ENCODE measurements around the gene C6orf120.
"Not testable (repeated sequence)": the region's sequence is repeated elsewhere in the genome, so short reads cannot be mapped to it uniquely, and the experiment has no call there.

The C6orf120 gene

DNA sequence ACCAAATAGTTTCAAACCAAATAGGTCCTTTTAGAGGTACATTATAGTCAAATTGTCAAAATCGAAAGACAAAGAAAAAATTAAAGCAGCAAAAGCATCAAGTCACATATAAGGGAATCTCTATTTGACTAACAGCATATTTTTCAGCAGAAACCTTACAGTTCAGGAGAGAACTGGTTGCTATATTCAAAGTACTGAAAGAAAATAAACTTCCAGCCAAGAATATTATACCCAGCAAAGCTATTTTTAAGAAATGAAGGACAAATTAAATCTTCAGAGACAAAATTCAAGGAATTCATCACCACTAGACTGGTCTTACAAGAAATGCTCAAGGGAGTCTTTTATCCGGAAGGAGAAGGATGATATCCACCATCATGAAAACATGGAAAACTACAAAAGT lies 16.1 kb upstream of the C6orf120 start:
- DNase-seq: no peak

GRCh38 chr6:169689287-169689686 lies 12.6 kb upstream of the C6orf120 start:
- DNase-seq: no peak

- no peak for DNase-seq
These were observed 10.7 kb upstream of the C6orf120 start for GRCh38 chr6:169691260-169691659.

- DNase-seq: no peak
These were observed 9.4 kb upstream of the C6orf120 start for GRCh38 chr6:169692516-169692915.

DNA sequence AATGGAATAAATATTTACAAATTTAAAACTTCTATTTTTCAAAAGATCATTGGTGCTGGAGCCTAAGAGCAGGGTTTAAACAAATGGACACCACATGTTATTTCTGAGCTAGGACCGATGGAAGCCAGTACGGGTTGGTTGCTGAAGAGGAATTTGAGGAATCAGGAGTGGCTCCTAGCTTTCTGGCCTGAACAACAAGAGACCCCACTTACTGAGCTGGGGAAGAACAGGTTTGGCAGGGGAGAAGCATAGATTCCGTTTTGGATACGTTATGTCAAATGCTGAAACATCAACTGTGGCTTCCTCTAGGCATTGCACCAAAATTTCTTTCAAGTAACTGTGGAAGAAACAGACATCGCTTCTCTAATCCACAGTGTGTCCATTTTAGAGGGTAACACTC lies 6.8 kb upstream of the C6orf120 start:
- no peak for DNase-seq

- not testable (repeated sequence) for DNase-seq
These were observed 4.8 kb upstream of the C6orf120 start for GRCh38 chr6:169697115-169697514.

DNA sequence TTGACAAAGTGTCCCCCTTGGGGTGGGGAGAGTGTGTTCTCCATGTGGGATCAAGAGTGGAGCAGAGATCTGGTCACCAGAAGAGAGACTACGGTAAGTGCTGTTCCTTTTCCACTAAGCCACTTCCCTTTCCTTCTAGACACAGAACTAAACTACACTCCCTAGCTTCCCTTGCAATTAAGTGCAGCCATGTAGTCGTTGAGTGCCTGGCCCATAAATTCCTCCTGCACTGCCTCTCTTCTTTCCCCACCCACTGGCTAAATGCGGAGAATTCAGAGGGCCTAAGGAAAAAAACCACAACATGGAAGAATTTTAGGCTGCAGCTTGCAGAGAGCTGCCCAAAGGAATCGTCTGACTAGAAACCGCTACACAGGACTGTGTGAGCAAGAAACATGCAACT lies 1.6 kb upstream of the C6orf120 start:
- DNase-seq: peak in 2 of 3 donors; percentile 28 to 34

- DNase-seq: peak in 2 of 3 donors; percentile 19 to 20
These were observed 494 bp upstream of the C6orf120 start for GRCh38 chr6:169701311-169701953.

DNA sequence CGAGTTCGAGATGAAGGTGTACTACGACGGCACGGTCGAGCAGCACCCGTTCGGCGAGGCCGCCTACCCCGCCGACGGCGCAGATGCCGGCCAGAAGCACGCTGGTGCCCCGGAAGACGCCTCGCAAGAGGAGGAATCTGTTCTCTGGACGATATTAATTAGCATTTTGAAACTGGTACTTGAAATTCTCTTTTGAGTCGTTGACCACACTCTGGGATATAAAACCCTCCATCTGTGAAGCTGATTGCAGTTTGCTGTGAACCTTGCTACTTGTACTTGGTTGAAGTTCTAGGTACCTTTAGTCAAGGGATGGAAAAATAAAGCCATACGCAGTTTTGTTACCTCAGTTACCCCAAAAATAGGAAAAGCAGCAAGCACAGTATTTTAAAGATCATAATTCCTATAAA lies 917 bp downstream of the C6orf120 start:
- DNase-seq: peak in 2 of 3 donors; percentile 22 to 34

GRCh38 chr6:169707772-169708171 lies 5.8 kb downstream of the C6orf120 start:
- no peak for DNase-seq

- no peak for DNase-seq
These were observed 7.4 kb downstream of the C6orf120 start for GRCh38 chr6:169709293-169709692.

DNA sequence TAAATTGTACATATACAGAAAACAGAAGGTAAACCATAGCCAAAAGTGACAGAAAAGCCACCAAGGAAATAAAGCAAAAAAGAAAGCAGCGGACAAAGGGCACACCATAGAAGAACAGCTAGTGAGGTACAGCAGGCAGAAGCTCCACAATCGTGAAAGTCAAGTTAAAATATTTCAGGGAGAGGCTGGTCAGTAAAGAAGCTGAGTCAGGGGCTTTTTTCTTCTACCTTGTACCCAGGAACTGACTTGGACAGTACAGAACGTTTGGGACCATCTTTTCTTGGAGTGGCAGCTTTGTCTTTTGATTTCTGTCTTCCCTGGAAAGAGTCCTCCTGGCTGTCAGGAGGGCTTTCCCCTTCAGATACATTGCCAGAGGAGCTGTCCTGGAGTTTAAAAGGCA lies 8.1 kb downstream of the C6orf120 start:
- DNase-seq: no peak

GRCh38 chr6:169714178-169714577 lies 12.3 kb downstream of the C6orf120 start:
- DNase-seq: no peak

DNA sequence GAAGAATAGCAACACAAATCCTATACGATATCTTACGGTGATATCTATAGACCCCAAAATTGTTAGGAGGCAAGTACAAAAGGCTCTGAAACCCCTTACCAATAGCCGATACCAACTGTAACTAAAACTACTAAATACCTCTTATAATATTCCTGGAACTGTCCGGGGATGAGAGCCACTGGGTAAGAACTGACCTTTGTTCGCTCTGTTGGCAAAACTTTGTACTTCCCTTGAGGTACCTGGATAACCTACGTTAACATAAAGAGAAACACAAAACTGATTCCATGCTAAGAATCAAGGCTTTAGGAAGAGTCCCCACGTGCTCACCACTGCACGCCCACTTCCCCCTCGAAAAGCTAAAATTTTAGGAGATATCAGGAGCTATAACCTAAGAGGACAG lies 12.7 kb downstream of the C6orf120 start:
- no peak for DNase-seq

DNA sequence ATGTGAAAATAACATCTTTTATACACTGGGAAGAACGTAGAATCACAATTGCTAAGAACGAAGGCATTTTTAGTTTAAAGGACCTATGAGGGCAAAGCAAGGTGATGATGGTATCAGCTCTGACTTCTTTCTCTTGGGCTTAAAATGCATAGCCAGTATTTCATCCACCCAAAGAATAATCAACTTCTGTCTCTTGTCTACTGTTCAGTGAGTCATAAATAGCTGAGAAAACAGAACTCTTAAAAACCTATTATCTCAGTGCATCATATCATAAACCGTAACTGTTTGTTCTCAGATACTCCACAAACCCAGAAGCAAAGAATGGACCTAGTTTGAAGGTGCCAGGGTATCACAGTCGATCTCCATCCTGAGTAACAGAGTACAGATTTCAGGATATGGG lies 17.2 kb downstream of the C6orf120 start:
- DNase-seq: no peak

DNA sequence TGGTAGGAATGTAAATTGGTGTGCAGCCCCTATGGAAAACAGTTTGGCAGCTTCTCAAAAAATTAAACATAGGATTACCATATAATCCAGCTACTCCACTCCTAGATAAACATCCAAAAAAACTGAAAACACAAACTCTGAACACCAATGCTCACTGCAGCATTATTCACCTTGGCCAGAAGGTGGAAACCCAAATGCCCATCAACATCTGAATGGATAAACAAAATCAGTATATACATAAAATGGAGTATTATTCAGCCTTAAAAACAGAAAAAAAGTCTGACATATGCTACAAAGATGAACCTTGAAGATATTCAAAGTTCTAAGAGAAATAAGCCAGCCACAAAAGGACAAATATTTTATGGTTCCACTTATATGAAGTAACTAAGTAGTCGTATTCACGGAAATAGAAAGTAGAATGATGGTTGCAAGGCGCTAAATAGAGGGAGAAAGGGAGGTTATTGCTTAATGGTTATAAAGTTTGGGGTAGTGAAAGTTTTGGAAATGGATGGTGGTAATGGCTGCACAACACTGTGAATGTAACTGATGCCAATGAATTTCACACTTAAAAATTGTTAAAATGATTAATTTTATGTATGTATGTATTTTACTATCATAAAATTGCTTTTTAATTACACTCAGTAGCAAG lies 18.4 kb downstream of the C6orf120 start:
- DNase-seq: peak in 1 of 3 donors; percentile 24

- peak; percentile 57 to 70 (median 62) for DNase-seq
These were observed 20.7 kb downstream of the C6orf120 start for GRCh38 chr6:169722362-169723199.

DNA sequence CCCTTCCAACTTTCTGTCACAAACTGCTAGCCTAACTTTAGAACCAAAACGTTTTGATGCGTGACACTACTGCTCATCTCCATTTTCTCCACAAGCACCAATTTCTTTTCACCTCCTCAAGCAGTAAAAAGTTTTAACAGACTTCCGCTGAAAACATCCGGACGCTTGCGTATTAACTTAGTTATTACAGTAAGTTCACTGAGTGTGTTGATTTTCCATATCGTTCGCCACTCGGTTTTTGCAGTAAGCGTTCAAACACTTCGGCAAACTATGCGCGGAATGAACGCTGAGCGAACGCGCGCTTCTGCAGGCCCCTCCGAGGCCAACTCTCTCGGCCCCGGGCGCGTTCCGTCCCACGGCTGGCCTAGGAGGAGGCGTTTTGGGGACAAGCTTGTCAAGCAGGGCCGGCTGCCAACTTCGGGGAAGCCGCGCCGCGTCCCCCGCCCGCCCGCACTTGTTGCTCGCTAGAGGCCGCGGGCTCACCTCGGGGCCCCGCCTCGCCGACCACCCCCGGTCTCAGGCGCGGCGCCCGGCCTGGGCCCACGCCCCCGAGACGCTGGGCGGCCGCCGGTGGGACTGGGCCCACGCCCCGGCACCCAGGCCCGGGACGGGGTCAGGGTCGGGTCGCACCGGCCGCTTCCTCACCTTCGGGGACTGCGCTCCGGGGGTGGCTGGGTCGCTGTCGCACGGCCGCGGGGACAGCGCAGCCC lies 21.4 kb downstream of the C6orf120 start:
- DNase-seq: peak; percentile 67 to 83 (median 72)

DNA sequence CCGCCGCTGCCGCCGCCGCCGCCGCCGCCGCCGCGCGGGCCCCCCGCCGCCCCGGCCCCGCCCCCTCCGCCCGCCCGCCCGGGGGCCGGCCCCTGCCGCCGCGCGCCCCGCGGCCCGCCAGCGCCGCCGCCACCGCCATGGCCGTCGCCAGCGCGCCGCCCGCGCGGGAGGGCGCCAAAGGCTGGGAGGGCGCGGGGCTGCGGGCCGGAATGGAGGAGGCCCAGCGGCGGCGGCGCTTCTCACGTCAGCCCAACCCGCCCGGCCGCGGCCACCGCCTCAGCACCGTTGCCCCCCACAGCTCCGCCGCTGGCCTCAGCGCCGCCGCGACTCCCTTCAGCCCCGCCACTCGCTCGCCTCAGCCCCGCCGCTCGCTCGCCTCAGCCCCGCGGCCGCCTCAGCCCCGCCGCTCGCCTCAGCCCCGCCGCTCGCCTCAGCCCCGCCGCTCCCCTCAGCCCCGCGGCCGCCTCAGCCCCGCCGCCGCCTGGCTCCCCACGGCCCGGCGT lies 22.1 kb downstream of the C6orf120 start:
- DNase-seq: peak; percentile 52 to 81 (median 61)

GRCh38 chr6:169724494-169725124 lies 22.7 kb downstream of the C6orf120 start, which contains the start of gene PHF10:
PHF10 (minus strand) TSS chr6:169724500; CDS start chr6:169723931, 569 bp downstream.
- peak; percentile 34 to 76 (median 56) for DNase-seq

GRCh38 chr6:169725125-169726048 lies 23.5 kb downstream of the C6orf120 start:
- peak; percentile 71 to 88 (median 82) for DNase-seq
